Smooth muscle cell of the pulmonary artery (primary cell): ENCODE data around the gene ARAP3. TPM values are rescaled to one million over a fixed set of nuclear protein-coding genes. Genes with fewer than 3 reads are reported as not detected.

Experiments
- total RNA-seq: library from RNA; depleted of rRNA; stranded (reverse); fragments of >200 nt; gene quantifications from 2 replicates; pipeline ENCODE4 v1.2.3, GENCODE V29; 2014

The ARAP3 gene
- 4.8 and 11.8 TPM in 2 replicates for total RNA-seq

GRCh38 chr5:141681695-141682641 lies at the start of gene ARAP3:
Gene ARAP3 (minus strand): TSS chr5:141682230. CDS start chr5:141680486, 1,744 bp downstream.

DNA sequence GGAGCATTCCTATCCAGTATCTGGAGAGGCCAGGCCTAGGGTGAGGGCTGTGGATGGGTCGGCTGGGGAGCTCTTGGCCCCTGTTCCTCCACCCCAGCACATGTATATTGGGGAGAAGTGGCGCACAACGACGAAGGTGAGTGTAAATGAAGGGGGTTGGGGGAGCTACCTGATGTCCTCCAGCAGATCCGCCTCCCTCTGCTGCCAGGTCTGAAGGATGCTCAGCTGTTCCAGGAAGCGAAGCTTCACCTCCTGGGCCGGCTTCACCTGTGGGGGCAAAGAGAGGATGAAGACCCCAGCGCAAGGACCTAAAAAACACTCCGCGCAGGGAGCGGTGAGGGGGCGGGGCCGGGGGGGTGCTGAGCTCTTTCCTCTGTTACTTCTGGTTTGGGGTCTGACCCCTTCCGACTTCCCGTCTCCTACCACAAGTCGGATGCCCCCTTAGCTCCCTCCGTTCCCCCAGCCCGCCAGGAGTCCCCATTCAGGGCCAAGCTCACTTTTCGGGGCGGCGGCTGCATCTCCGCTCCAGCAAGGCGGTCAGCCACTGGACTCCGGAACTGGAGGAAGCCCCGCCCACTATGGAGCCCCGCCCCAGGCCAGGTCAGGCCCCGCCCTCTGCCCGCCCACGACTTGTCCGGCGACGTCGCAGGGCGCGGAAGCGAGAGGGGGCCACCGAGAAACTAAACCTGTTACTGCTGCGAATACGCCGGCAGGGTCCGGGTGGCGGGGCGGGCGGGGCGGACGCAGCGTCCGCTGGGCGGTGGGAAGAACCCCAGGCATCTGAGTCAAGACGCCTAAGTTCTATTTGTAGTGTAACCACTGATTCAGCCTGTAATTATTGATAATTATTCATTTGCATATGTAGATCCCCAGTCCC lies 30.9 kb downstream of the ARAP3 start, which contains the start of gene FCHSD1:
Gene FCHSD1, minus strand, starts transcription at position 568 of the 877 bp plus-strand sequence. Its CDS starts 50 bp downstream, at position 518.

DNA sequence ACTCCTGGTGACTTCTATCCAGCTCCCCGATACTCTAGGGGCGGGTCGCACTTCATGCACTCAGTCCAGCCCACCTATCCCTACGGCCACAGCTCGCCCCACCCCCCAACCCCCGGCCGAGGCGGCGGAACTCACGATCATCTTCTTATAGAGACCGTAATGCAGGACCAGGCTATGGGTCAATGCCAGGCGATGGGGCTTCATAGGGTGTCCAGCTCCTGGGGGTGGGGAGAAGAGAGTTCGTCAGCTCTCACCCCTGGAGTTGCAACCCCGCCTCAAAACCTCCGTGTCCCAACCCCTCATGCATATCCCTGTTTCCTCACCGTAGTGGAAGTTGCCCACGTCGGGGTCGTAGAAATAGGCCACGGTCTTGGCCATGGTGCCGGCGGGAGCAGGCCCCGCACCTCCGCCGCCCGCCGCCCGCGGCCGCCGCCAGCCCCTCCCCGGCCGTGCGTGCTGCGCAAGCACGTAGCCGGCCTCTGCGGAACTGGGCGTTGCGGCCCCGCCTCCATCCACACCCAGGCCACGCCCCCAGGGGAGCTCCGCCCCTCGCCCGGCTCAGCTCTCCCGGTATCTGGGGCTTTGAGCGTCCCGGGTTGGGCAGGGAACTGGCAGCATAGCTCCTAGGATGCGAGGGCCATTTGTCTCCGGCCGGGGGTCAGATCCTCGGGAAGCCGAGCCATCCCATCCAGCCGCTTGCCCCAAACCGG lies 45.5 kb downstream of the ARAP3 start, which contains the start of the genes HDAC3 and RELL2:
Gene HDAC3, minus strand, starts transcription at position 437 of the 710 bp plus-strand sequence. Its CDS starts 59 bp downstream, at position 378.
Gene RELL2, plus strand, starts transcription at position 585 of the 710 bp plus-strand sequence. CDS start 1,229 bp downstream, outside the sequence.

GRCh38 chr5:141618804-141619554 lies 63.1 kb downstream of the ARAP3 start, which contains the start of gene DIAPH1:
Gene DIAPH1 (minus strand): TSS chr5:141619000. CDS start chr5:141618914, 86 bp downstream.

Other genes with a start within 250 kb of the ARAP3 start
- 77.2 and 94.3 TPM in 2 replicates for gene PCDHGC3, start 206.3 kb downstream of the ARAP3 start, total RNA-seq
- 3.5 and 4.2 TPM in 2 replicates for gene PCDHGC4, start 197.2 kb downstream of the ARAP3 start, total RNA-seq
- 4.6 and 7.3 TPM in 2 replicates for gene PCDHGC5, start 193.1 kb downstream of the ARAP3 start, total RNA-seq
- 32.1 and 43.1 TPM in 2 replicates for gene DIAPH1, start 63.2 kb downstream of the ARAP3 start, total RNA-seq
- gene HDAC3, start 45.4 kb downstream of the ARAP3 start, total RNA-seq = 53.8 and 57.5 TPM in 2 replicates
- 2.3 and 3.5 TPM in 2 replicates for gene RELL2, start 45.2 kb downstream of the ARAP3 start, total RNA-seq
- gene FCHSD1, start 30.8 kb downstream of the ARAP3 start, total RNA-seq = 28.0 and 30.6 TPM in 2 replicates
- gene PCDH1, start 196.2 kb upstream of the ARAP3 start, total RNA-seq = 4.7 and 6.3 TPM in 2 replicates
- gene DELE1, start 241.6 kb upstream of the ARAP3 start, total RNA-seq = 45.5 and 57.9 TPM in 2 replicates